Measurements from ENCODE around the gene METTL17.
"Not testable (repeated sequence)": the region's sequence is repeated elsewhere in the genome, so short reads cannot be mapped to it uniquely, and the experiment has no call there.

METTL17 gene

DNA sequence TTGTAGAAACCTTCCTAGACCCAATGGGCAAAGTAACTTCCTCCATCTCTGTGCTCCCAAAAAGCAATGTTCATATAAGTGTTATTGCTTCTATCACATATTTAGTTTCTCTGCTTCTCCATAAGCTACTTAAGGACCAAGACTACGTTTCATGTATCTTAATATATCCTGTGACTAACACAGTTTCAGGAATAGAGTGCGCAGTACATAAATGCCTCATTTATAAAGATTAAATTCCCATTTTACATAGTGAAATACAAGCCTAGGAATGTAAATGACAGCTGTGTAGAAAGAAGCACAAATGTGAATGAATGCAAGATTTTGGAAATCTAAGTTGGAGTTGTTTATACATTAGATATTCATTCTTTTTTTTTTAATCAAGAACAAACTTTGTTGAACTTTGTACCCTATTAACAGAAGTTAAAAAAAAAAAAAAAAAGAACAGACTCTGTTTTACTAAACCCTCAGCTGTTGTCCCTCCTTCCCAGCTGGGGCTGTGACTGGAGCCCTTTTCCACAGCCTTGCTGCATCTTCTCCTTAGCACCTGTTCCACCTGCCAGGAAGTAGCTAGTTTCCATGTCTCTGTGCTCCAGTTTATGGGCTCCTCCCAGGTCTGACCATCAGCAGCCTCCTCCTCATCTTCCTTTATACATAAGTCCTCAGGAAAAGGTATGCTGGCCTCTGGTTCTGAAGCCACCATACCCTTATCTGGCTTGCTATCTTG is 7.0 kb upstream of the METTL17 start:
- no peak overlapping the region for H3K4me3 ChIP-seq (ENCODE audit: control insufficient read depth, low read depth, low read length)
- DNase-seq (ENCODE audit: low read depth) = no peak
- TF ChIP-seq, protein P1, sequence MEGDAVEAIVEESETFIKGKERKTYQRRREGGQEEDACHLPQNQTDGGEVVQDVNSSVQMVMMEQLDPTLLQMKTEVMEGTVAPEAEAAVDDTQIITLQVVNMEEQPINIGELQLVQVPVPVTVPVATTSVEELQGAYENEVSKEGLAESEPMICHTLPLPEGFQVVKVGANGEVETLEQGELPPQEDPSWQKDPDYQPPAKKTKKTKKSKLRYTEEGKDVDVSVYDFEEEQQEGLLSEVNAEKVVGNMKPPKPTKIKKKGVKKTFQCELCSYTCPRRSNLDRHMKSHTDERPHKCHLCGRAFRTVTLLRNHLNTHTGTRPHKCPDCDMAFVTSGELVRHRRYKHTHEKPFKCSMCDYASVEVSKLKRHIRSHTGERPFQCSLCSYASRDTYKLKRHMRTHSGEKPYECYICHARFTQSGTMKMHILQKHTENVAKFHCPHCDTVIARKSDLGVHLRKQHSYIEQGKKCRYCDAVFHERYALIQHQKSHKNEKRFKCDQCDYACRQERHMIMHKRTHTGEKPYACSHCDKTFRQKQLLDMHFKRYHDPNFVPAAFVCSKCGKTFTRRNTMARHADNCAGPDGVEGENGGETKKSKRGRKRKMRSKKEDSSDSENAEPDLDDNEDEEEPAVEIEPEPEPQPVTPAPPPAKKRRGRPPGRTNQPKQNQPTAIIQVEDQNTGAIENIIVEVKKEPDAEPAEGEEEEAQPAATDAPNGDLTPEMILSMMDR (IDR thresholded peaks at IDR 0.05; ENCODE audit: control insufficient read depth, insufficient read depth, low read depth, low read length, missing control alignments) = no peak

DNA sequence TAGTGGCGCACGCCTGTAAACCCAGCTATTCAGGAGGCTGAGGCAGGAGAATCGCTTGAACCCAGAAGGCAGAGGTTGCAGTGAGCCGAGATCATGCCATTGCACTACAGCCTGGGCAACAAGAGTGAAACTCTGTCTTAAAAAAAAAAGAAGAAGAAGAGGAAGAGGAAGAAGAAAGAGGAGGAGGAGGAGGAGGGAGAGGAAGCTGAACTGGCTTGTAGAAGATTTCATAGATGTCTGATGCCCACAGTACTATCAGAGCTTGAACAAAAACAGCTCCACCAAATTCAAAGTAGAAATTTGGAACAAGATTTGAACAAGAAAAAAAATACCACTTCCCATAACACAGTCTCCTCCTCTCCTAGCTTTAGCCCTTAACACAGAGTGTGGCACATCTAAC is 4.1 kb upstream of the METTL17 start:
- DNase-seq (ENCODE audit: low read depth); H3K4me3 ChIP-seq (ENCODE audit: control insufficient read depth, low read depth, low read length): not testable (repeated sequence)

- DNase-seq (ENCODE audit: low read depth) = peak; percentile 88
- no peak overlapping the region for H3K4me3 ChIP-seq (ENCODE audit: control insufficient read depth, low read depth, low read length)
- TF ChIP-seq, protein P1 (IDR thresholded peaks at IDR 0.05; ENCODE audit: control insufficient read depth, insufficient read depth, low read depth, low read length, missing control alignments) = no peak
These were observed 3.0 kb upstream of the METTL17 start for GRCh38 chr14:20986811-20987210.

DNA sequence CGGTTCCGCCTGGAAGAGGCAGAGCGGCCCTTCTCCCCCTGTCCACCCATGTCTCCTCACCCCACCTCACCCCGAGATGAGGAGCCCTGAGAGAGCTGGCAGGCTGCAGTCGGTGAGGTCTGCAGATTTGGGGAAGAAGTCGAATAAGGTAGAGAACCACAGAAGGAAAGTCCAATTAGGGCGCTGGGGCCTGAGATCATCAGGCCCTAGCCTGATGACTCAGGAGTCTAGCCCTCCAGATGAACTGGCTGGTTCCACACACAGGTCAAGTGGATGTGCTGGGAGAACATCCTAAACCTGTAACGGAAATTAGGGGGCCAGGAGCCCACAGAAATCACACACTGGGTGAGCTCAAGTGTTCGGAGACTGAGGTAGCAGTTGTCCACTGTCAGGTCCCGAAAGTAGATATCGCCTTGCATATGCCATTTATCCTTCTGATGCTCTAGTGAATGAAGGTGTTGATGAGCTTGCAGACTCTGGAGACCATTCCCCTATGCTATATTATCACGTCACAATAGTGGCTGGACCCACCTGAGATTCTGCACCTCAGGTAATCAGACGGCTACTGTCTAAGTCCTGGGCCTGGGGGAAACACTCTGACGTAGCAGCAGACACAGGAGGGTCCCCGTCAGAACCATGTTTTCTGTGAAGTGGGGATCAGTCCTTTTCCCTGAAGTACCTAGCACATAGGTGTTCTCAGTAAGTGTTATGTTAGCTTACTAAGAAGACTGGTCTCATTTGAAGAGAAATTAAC is 886 bp upstream of the METTL17 start:
- TF ChIP-seq, protein P1 (IDR thresholded peaks at IDR 0.05; ENCODE audit: control insufficient read depth, insufficient read depth, low read depth, low read length, missing control alignments) = no peak
- DNase-seq (ENCODE audit: low read depth) = no peak
- H3K4me3 ChIP-seq (ENCODE audit: control insufficient read depth, low read depth, low read length) = no peak overlapping the region

DNA sequence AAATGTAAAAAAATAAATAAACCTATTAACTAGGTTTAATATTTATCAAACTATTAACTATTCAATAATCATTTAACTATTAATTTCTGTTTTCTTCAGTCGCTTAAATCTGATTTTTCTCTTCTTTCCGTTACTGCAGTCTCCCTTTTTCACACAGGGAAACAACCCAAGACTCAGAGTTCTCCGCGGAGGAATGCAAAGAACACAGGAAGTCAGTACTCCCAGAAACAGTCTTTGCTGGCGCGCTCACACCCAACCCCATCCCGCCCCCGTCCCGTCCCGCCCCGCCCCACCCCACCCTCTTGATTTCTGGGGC is 351 bp upstream of the METTL17 start:
- no peak overlapping the region for H3K4me3 ChIP-seq (ENCODE audit: control insufficient read depth, low read depth, low read length)
- TF ChIP-seq, protein P1 (IDR thresholded peaks at IDR 0.05; ENCODE audit: control insufficient read depth, insufficient read depth, low read depth, low read length, missing control alignments) = no peak
- DNase-seq (ENCODE audit: low read depth) = no peak

- no peak for DNase-seq (ENCODE audit: low read depth)
- TF ChIP-seq, protein P1 (IDR thresholded peaks at IDR 0.05; ENCODE audit: control insufficient read depth, insufficient read depth, low read depth, low read length, missing control alignments) = no peak
- H3K4me3 ChIP-seq (ENCODE audit: control insufficient read depth, low read depth, low read length) = no peak overlapping the region
These were observed 6.7 kb downstream of the METTL17 start for GRCh38 chr14:20996521-20996920.

DNA sequence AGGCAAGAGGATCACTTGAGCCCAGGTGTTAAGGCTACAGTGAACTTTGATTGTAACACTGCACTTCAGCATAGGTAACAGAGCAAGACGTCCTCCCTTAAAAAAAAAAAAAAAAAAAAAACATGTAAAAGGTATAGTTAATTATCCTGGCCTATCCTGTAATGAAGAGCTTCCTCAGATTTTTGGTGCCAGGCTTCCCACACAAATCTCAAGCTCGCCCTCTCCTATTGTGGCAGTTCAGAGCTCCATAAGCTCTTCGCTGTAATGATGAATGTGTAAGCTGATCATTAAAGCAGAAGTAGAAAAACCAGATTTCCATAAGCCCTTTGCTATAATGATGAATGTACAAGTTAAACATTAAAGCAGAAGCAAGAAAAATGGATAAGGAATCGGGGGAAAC is 7.3 kb downstream of the METTL17 start:
- TF ChIP-seq, protein P1 (IDR thresholded peaks at IDR 0.05; ENCODE audit: control insufficient read depth, insufficient read depth, low read depth, low read length, missing control alignments) = no peak
- H3K4me3 ChIP-seq (ENCODE audit: control insufficient read depth, low read depth, low read length) = no peak overlapping the region
- no peak for DNase-seq (ENCODE audit: low read depth)

All from AG09309 (cell line).